Right renal pelvis (tissue), 4 donors: Measurements from ENCODE around the gene PPP3CA. TPM values are rescaled to one million over a fixed set of nuclear protein-coding genes. Genes with fewer than 3 reads are reported as not detected.

Experiments
- DNase-seq, 4 donors: peaks; one replicate each; pipeline ENCODE4 v3.0.0-alpha.2; 2013; ENCODE audit warnings: low read depth in 4 of 4, low spot score in 3 of 4, missing footprints in 1 of 4
- polyA plus RNA-seq, 4 donors: library from polyadenylated mRNA; unstranded; fragments of 120-200 nt; gene quantifications; one replicate each; pipeline ENCODE4 v1.2.1, GENCODE V29; 2013; ENCODE audit not compliant: insufficient read length in 4 of 4

The PPP3CA gene
- polyA plus RNA-seq, 4 donors, result 38.4 to 51.1 (median 45.5) TPM

GRCh38 chr4:101066626-101067170, 280.6 kb downstream of the PPP3CA start:
- no peak for DNase-seq

DNA sequence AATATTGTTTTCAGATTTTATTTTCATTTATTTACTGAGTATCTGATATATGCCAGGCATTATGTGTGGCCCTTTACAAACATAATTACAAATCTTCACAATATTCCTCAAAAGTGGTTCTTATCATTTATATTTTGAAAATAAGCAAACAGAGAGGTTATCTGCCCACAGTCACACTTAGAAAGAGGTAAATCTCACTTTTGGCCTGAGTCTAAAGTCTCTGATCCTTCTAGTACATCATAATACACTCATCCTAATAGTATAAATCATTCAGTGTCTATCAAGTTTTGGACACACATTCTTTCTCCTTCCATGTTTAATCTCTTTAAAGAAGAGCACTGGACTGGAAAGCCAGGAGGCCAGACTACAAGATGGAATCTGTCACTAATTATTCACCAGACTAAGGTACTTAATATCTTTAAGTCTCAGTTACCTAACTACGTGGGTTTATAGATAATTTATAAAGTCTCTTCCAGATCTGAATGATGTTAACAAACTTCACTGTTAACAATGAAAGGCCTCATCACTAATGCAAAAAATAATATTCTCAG, 281.3 kb downstream of the PPP3CA start:
- DNase-seq, result no peak

GRCh38 chr4:101065346-101065745, 282.0 kb downstream of the PPP3CA start:
- DNase-seq, result no peak

DNA sequence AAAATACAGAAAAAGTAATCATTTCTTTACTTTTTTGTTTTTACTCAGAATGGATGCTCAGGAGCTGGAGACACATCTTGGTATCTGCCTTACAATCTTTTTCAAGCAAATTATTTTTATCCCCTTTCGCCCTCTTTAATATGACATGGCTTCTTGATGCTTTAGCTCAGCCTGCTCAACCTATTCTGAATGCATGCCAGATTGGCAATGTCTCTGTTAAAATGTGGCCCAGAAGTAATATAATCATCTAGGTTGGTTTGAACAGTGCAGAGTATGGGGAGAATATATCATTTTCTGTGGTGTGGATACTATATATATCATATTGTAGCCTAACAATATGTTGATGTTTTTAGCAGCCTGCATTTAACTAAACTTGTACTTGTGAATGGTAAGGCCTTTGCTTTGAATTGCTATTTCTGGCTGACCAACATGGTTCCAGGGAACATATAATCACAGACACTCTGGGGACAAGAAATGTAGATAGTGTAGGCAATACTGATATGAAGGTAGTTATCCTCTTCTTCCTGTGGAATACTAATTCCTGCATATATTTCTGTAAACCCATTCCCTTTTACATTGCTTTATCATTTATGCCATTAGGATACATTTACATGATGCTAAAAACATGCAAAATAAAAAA, 282.7 kb downstream of the PPP3CA start:
- DNase-seq, result no peak

- no peak for DNase-seq
Observed at GRCh38 chr4:101055392-101055791, 291.9 kb downstream of the PPP3CA start.

GRCh38 chr4:101050837-101051205, 296.5 kb downstream of the PPP3CA start:
- no peak for DNase-seq

DNA sequence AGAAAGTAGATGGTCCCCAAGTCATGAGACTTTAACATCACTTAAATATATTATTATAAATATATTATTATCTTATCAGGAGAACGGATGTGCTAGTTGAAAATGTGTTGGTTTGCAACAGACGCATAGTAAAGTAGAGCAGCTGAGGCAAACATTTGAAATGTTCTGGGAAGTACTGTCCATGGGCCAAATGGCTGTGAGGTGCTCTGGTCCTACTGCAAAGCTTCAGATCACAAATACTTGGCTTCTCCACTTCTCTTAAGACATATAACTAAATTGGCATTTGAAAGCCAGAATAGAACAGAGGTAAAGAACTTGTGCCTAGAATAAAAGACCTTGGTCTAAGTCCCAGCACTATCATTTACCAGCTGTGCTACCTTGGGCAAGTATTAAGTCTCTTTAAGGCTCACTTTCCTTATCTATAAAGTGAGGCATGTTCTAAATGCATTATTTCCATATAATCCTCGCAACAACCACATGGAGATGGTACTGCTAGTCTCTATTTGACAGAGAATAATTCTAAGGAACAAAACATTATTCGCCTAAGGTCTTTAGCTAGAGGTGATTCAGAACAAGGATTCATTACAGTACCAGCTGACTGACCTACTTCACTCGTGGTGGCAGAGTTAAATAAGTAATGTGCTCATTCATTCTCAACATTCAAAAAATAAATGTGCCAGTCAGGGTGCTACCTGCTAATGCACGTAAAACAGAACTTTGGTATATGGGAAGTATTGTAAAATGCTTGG, 297.1 kb downstream of the PPP3CA start:
- no peak for DNase-seq

DNA sequence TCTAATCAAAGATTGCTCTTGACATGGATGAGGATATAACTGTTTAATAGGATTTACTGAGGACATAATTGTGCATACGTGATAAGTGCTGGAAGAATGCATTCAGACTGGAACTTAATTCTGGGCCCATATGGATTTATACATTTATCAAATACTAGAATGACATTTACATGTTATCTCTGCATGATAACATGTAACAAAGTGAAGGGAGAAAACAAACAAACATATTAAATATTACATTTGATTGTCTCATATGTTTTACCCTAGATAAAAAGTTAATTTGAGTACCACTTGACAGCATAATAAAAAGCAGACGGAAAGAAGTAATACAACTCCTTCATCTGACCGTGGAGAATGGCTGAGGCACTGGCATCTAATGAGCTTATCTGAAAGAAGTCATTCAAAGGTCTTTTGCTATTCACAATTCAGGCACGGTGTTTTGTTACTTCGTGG, 297.8 kb downstream of the PPP3CA start:
- DNase-seq, result no peak

- no peak for DNase-seq
Observed at GRCh38 chr4:101044766-101045165, 302.6 kb downstream of the PPP3CA start.

- no peak for DNase-seq
Observed at GRCh38 chr4:101042847-101043246, 304.5 kb downstream of the PPP3CA start.

DNA sequence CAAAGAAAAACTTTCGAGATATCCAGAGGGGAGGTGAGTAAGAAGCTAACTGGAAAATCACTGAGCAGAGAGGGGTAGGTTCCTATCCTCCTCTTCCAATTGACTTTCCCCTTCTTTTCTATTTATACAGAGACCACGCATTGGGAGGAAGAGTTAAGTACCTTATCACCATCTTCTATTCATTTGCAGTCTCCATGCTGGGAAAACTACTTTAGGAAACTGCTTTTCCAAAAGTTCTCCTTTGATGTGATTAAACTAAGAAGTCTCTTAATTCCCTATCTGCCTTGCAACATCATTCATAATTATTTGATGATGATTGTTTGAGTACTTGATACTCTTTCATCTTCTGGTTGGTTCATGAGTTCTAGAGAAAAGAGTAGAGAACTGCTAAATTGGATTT, 306.6 kb downstream of the PPP3CA start:
- no peak for DNase-seq

DNA sequence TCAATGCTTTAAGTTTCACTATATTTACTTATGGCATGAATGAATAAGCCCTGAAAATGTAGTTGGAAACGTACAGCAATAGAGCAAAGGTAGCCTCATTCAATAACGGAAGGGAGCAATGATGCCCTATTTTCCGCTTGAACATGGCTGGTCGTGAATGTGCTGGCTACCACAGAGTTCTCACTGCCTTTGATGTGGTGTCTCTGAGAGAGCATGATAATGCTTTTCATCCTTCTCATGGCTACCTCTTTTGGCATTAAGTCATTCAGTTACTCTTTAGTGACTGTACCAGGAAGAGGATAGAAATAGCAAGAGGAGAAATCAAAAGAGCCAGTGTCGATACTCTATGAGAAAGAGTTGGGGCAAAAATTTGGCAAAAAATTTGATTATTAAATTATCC, 308.0 kb downstream of the PPP3CA start:
- no peak for DNase-seq

GRCh38 chr4:101037938-101038413, 309.4 kb downstream of the PPP3CA start:
- no peak for DNase-seq

GRCh38 chr4:101037249-101037648, 310.1 kb downstream of the PPP3CA start:
- DNase-seq, result no peak

GRCh38 chr4:101035487-101035886, 311.8 kb downstream of the PPP3CA start:
- no peak for DNase-seq

- DNase-seq, result no peak
Observed at GRCh38 chr4:101033986-101034385, 313.3 kb downstream of the PPP3CA start.

GRCh38 chr4:101032541-101032940, 314.8 kb downstream of the PPP3CA start:
- DNase-seq, result no peak

GRCh38 chr4:101031971-101032370, 315.4 kb downstream of the PPP3CA start:
- no peak for DNase-seq

DNA sequence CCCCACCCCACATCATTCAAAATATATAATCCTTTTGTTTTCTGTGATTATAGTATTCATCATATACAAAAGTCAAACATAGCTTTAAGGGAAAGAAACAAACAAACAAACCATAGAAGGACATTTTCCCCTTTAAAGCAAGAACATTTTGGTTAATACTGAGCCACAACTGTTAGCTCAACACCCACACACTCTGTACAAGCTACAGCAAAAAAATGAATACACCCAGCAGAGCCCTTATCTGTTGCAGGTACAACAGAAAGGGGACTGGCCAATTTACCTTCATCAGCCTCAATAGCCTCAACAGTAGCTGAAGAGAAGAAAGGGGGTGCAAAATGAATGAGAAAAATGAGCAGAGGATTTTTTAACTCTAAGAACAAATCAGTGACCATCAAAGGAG, 318.4 kb downstream of the PPP3CA start:
- DNase-seq, result no peak

GRCh38 chr4:101027721-101028120, 319.6 kb downstream of the PPP3CA start:
- no peak for DNase-seq

- no peak for DNase-seq
Observed at GRCh38 chr4:101025755-101026154, 321.6 kb downstream of the PPP3CA start.
